Panc1 (cell line): ENCODE results near the gene TEX52. TPM values are rescaled to one million over a fixed set of nuclear protein-coding genes. Genes with fewer than 3 reads are reported as not detected.
A peak's percentile ranks its signal among the peaks of the same experiment; 100 is the strongest.

Source experiments
- ATAC-seq: fragments of 200-7000 bp; cut with Tn5 transposase; 2 replicates; pipeline ENCODE4 v1.9.1; 2020; ENCODE audit warnings: mild to moderate bottlenecking, moderate library complexity
- BruUV-seq: library from RNA; stranded (reverse); fragments of 400-500 nt; replicated peaks from 2 replicates; lab custom pipeline; 2021; lab: Mats Ljungman, UMichigan
- CTCF ChIA-PET: fragments of 300-600 bp; sonication (Branson Sonifier 250); formaldehyde crosslinking; loops from one replicate; lab custom pipeline; 2022; ENCODE audit warnings: antibody characterized with exemption; lab: Charles Lee
- POLR2A ChIA-PET: fragments of 300-600 bp; sonication (Branson Sonifier 250); formaldehyde crosslinking; loops from one replicate; lab custom pipeline; 2022; ENCODE audit warnings: antibody characterized with exemption; lab: Charles Lee
- DNase-seq: peaks from one replicate; pipeline ENCODE4 v3.0.0-alpha.2; 2010; ENCODE audit warnings: low read depth, low spot score
- H3K27ac ChIP-seq: 2 replicates; pipeline ENCODE4 v1.5.1; 2011; ENCODE audit warnings: mild to moderate bottlenecking, low read length, inconsistent platforms
- H3K27me3 ChIP-seq: fragments of 200-500 bp; sonication (Bioruptor generic); 2 replicates; pipeline ENCODE4 v1.6.0; 2014; ENCODE audit warnings: low read length, inconsistent platforms; ENCODE audit not compliant: control insufficient read depth, insufficient read depth
- H3K36me3 ChIP-seq: fragments of 200-500 bp; sonication (Bioruptor generic); 2 replicates; pipeline ENCODE4 v1.5.1; 2014; ENCODE audit warnings: inconsistent platforms, mild to moderate bottlenecking, low read length, moderate library complexity; ENCODE audit not compliant: control insufficient read depth, insufficient read depth
- H3K4me1 ChIP-seq: 2 replicates; pipeline ENCODE4 v1.5.1; 2011; ENCODE audit warnings: inconsistent platforms, mild to moderate bottlenecking, low read length, moderate library complexity; ENCODE audit not compliant: control insufficient read depth, insufficient read depth
- H3K4me3 ChIP-seq, 2 experiments: 2 replicates each; pipeline ENCODE4 v1.5.1; 2011 to 2012; ENCODE audit warnings: low read depth in 2 of 2, low read length in 2 of 2, mild to moderate bottlenecking in 2 of 2, inconsistent platforms in 1 of 2, moderate library complexity in 1 of 2
- H3K9me3 ChIP-seq: fragments of 200-500 bp; sonication (Bioruptor generic); 2 replicates; pipeline ENCODE4 v1.5.1; 2014; ENCODE audit warnings: low read depth, mild to moderate bottlenecking, inconsistent platforms, low read length, moderate library complexity; ENCODE audit not compliant: control insufficient read depth, insufficient read depth
- CTCF ChIP-seq: fragments of 450-650 bp; IDR thresholded peaks from 2 replicates; pipeline ENCODE4 v1.5.1; 2017; ENCODE audit warnings: mild to moderate bottlenecking
- POLR2AphosphoS5 ChIP-seq: IDR thresholded peaks from 2 replicates; pipeline ENCODE4 v1.6.1; 2012; ENCODE audit warnings: mild to moderate bottlenecking, low read depth, low read length, moderate library complexity
- REST ChIP-seq, 2 experiments: IDR thresholded peaks; 2 replicates each; pipeline ENCODE4 v1.6.1; 2011 to 2012; ENCODE audit warnings: low read depth in 2 of 2, control low read depth in 1 of 2, low read length in 1 of 2, mild to moderate bottlenecking in 1 of 2, moderate library complexity in 1 of 2; ENCODE audit not compliant: insufficient read depth in 1 of 2
- SIN3A ChIP-seq: IDR thresholded peaks from 2 replicates; pipeline ENCODE4 v1.6.1; 2012; ENCODE audit warnings: low read depth, mild to moderate bottlenecking, low read length, moderate library complexity, borderline replicate concordance; ENCODE audit not compliant: insufficient read depth
- TCF7L2 ChIP-seq: IDR thresholded peaks from 2 replicates; pipeline ENCODE4 v1.6.1; 2011; ENCODE audit warnings: mild to moderate bottlenecking, low read depth, low read length, inconsistent platforms
- in situ Hi-C: cut with HindIII; loops from 2 replicates; pipeline ENCODE4 v1.10.0; 2016; ENCODE audit warnings: low sequenced_read_pairs, low pct_unique_long_range_greater_than_20kb
- intact Hi-C: fragments of 100-400 bp; cut with micrococcal nuclease; formaldehyde crosslinking; loops from one replicate; pipeline ENCODE4 v1.10.0; 2022; ENCODE audit not compliant: unreplicated experiment
- total RNA-seq: library from RNA; stranded (reverse); gene quantifications from one replicate; pipeline ENCODE4 v1.2.1, GENCODE V29; 2021; ENCODE audit not compliant: unreplicated experiment

The TEX52 gene
- total RNA-seq, 1 experiment from 2014 or later = not detected

- no peak overlapping the region for H3K4me3 ChIP-seq
- no peaks in the 10 kb centered on the region for H3K4me1 ChIP-seq
- peak; percentile 26; the same call in 1 of the 2 replicates for ATAC-seq
- ChIA-PET POLR2A (no interaction called here), CTCF (no interaction called here)
- H3K27me3 ChIP-seq = no peaks in the 10 kb centered on the region
- H3K36me3 ChIP-seq = no peaks in the 10 kb centered on the region
- in situ Hi-C loops = no loop called here
- BruUV-seq = no TSS peak
- no peak for TF ChIP-seq SIN3A
- no peak for TF ChIP-seq TCF7L2
- no peak for TF ChIP-seq REST (IDR thresholded peaks at IDR 0.05; ENCODE audit: insufficient read depth in 1 of 2, low read depth in 2 of 2, low read length in 1 of 2)
- TF ChIP-seq POLR2AphosphoS5 = no peak
- no peak for TF ChIP-seq CTCF
- H3K27ac ChIP-seq = no peak overlapping the region
- DNase-seq = no peak
- intact Hi-C loops = no loop called here
- H3K9me3 ChIP-seq = no peaks in the 10 kb centered on the region
These were observed 15.7 kb downstream of the TEX52 start for GRCh38 chr12:2841056-2841650.

GRCh38 chr12:2836574-2836973, 20.3 kb downstream of the TEX52 start:
- Histone ChIP-seq H3K4me3 (no peak overlapping the region), H3K4me1 (no peaks in the 10 kb centered on the region), H3K27ac (no peak overlapping the region), H3K27me3 (no peaks in the 10 kb centered on the region), H3K36me3 (no peaks in the 10 kb centered on the region), H3K9me3 (no peaks in the 10 kb centered on the region)
- BruUV-seq = no TSS peak
- in situ Hi-C loops = no loop called here
- ChIA-PET POLR2A (no interaction called here), CTCF (no interaction called here)
- DNase-seq (no peak), ATAC-seq (no peak)
- intact Hi-C loops = no loop called here
- no peak for TF ChIP-seq TCF7L2
- no peak for TF ChIP-seq REST (IDR thresholded peaks at IDR 0.05; ENCODE audit: insufficient read depth in 1 of 2, low read depth in 2 of 2, low read length in 1 of 2)
- no peak for TF ChIP-seq SIN3A
- TF ChIP-seq POLR2AphosphoS5 = no peak
- TF ChIP-seq CTCF = no peak
